Tibial artery (tissue), 4 donors: Measurements from ENCODE around the gene SYNE2.

Experiments used
- DNase-seq, 2 donors: peaks; one replicate each; pipeline ENCODE4 v3.0.0-alpha.2; 2019
- H3K27ac ChIP-seq, 2 donors: fragments of 200-600 bp; sonication (generic) in 1 of 2; 1 replicate in 1 of 2; 2 replicates in 1 of 2; pipeline ENCODE4 v1.5.1; 2018 to 2019; ENCODE audit warnings: mild to moderate bottlenecking in 1 of 2
- H3K27me3 ChIP-seq, 2 donors: fragments of 200-600 bp; sonication (generic) in 1 of 2; one replicate each; pipeline versions ENCODE4 v1.5.1 to v1.6.0; 2016 to 2019
- H3K36me3 ChIP-seq, 3 donors: fragments of 200-600 bp; sonication (generic) in 2 of 3; one replicate each; pipeline ENCODE4 v1.5.1; 2016 to 2019; ENCODE audit warnings: mild to moderate bottlenecking in 2 of 3
- H3K4me1 ChIP-seq, 4 donors: fragments of 200-600 bp; sonication (generic) in 2 of 4; 1 replicate in 3 of 4; 2 replicates in 1 of 4; pipeline ENCODE4 v1.5.1; 2016 to 2019
- H3K4me3 ChIP-seq, 2 donors: fragments of 200-600 bp; sonication (generic) in 1 of 2; 1 replicate in 1 of 2; 2 replicates in 1 of 2; pipeline ENCODE4 v1.5.1; 2018 to 2019; ENCODE audit warnings: mild to moderate bottlenecking in 2 of 2
- H3K9me3 ChIP-seq, 3 donors: fragments of 200-600 bp; sonication (generic) in 1 of 3; one replicate each; pipeline ENCODE4 v1.5.1; 2016 to 2019
- CTCF ChIP-seq, 2 experiments: fragments of 200-600 bp in 1 of 2; fragments of 450-650 bp in 1 of 2; IDR thresholded peaks; one replicate each; pipeline ENCODE4 v1.5.1; 2017 to 2019; ENCODE audit warnings: antibody characterized with exemption in 2 of 2, mild to moderate bottlenecking in 1 of 2, moderate library complexity in 1 of 2
- intact Hi-C: fragments of 100-400 bp; cut with DNase I; formaldehyde crosslinking; loops from one replicate; pipeline ENCODE4 v1.15.0; 2023; ENCODE audit warnings: low total_unique reads

SYNE2 gene

GRCh38 chr14:63891148-63891975 lies 38.6 kb downstream of the SYNE2 start:
- Histone ChIP-seq H3K4me3 (no peak overlapping the region), H3K27me3 (no peaks in the 10 kb centered on the region), H3K36me3 (no peaks in the 10 kb centered on the region), H3K4me1 (peaks cover 0 to 67% (median 47%) of the 10 kb centered on the region in 4 donors), H3K27ac (peak overlapping the region; percentile 59 to 73), H3K9me3 (no peaks in the 10 kb centered on the region)
- intact Hi-C loops: no loop called here
- DNase-seq: no peak
- no peak for TF ChIP-seq CTCF (IDR thresholded peaks at IDR 0.05)

GRCh38 chr14:63892265-63892664 lies 39.5 kb downstream of the SYNE2 start:
- Histone ChIP-seq H3K27ac (peak overlapping the region; percentile 59 to 73), H3K9me3 (no peaks in the 10 kb centered on the region), H3K4me3 (no peak overlapping the region), H3K36me3 (no peaks in the 10 kb centered on the region), H3K27me3 (no peaks in the 10 kb centered on the region), H3K4me1 (peaks cover 0 to 76% (median 55%) of the 10 kb centered on the region in 4 donors)
- no peak for TF ChIP-seq CTCF (IDR thresholded peaks at IDR 0.05)
- intact Hi-C loops: no loop called here
- no peak for DNase-seq

GRCh38 chr14:63893701-63894458 lies 41.1 kb downstream of the SYNE2 start:
- intact Hi-C loops: no loop called here
- Histone ChIP-seq H3K9me3 (no peaks in the 10 kb centered on the region), H3K27ac (peak overlapping the region; percentile 71 to 73), H3K4me1 (peaks cover 0 to 85% (median 65%) of the 10 kb centered on the region in 4 donors), H3K4me3 (no peak overlapping the region), H3K36me3 (no peaks in the 10 kb centered on the region), H3K27me3 (no peaks in the 10 kb centered on the region)
- DNase-seq: peak; percentile 79 to 89
- no peak for TF ChIP-seq CTCF (IDR thresholded peaks at IDR 0.05)

- Histone ChIP-seq H3K4me1 (peaks cover 0 to 80% (median 65%) of the 10 kb centered on the region in 4 donors), H3K27me3 (no peaks in the 10 kb centered on the region), H3K4me3 (no peak overlapping the region), H3K36me3 (no peaks in the 10 kb centered on the region), H3K27ac (peak overlapping the region; percentile 71 to 73), H3K9me3 (no peaks in the 10 kb centered on the region)
- no peak for DNase-seq
- TF ChIP-seq CTCF (IDR thresholded peaks at IDR 0.05): no peak
- intact Hi-C loops: no loop called here
These were observed 42.7 kb downstream of the SYNE2 start for GRCh38 chr14:63895510-63895909.

- Histone ChIP-seq H3K27ac (peak overlapping the region; percentile 48 to 73), H3K4me1 (peaks cover 0 to 72% (median 59%) of the 10 kb centered on the region in 4 donors), H3K9me3 (no peaks in the 10 kb centered on the region), H3K36me3 (no peaks in the 10 kb centered on the region), H3K27me3 (no peaks in the 10 kb centered on the region), H3K4me3 (no peak overlapping the region)
- no peak for TF ChIP-seq CTCF (IDR thresholded peaks at IDR 0.05)
- intact Hi-C loops: no loop called here
- peak; percentile 70 to 80 for DNase-seq
These were observed 43.5 kb downstream of the SYNE2 start for GRCh38 chr14:63896278-63896720.
